ENCODE measurements around the gene ZNF543. TPM values are rescaled to one million over a fixed set of nuclear protein-coding genes. Genes with fewer than 3 reads are reported as not detected.

The ZNF543 gene
- total RNA-seq, 1 experiment from 2014 or later, result 8.4 TPM

GRCh38 chr19:57305056-57305455 is 15.2 kb upstream of the ZNF543 start:
- Histone ChIP-seq H3K23ac (ENCODE audit: insufficient read length, low read depth, low read length) (no peak overlapping the region), H3K4me2 (ENCODE audit: insufficient read depth, insufficient read length, low read length) (no peak overlapping the region), H3K27me3 (ENCODE audit: insufficient read depth, low read length) (no peaks in the 10 kb centered on the region), H3K79me1 (ENCODE audit: insufficient read depth, low read depth, low read length, poor library complexity, severe bottlenecking) (peaks cover 3% of the 10 kb centered on the region), H3T11ph (ENCODE audit: low read length) (no peak overlapping the region), H3K23me2 (ENCODE audit: insufficient read length, low read depth, low read length, poor library complexity, severe bottlenecking) (no peaks in the 10 kb centered on the region), H3K79me2 (ENCODE audit: insufficient read depth, low read length) (no peaks in the 10 kb centered on the region; the same call in 1 of the 2 replicates), H3K27ac (ENCODE audit: insufficient read length, low read depth, low read length) (no peak overlapping the region), H2BK20ac (ENCODE audit: low read depth, low read length, poor library complexity, severe bottlenecking) (no peak overlapping the region), H2BK120ac (ENCODE audit: low read depth, low read length, poor library complexity, severe bottlenecking) (no peak overlapping the region), H3K18ac (ENCODE audit: insufficient read length, low read depth, low read length) (no peak overlapping the region), H3K9me3 (ENCODE audit: control insufficient read depth, low read depth, low read length) (no peaks in the 10 kb centered on the region), H2AFZ (ENCODE audit: low read length) (no peak overlapping the region), H2BK12ac (ENCODE audit: insufficient read length, low read depth, low read length) (no peak overlapping the region), H3K56ac (ENCODE audit: insufficient read length, low read depth, low read length) (no peak overlapping the region), H3K4ac (ENCODE audit: low read depth, low read length) (no peak overlapping the region), H2BK15ac (ENCODE audit: low read depth, low read length) (no peak overlapping the region), H4K8ac (replicated peaks; ENCODE audit: insufficient read length, low read depth, low read length) (no peak overlapping the region), H3K4me1 (ENCODE audit: insufficient read depth, low read length) (no peaks in the 10 kb centered on the region), H4K5ac (ENCODE audit: insufficient read length, low read depth, low read length) (no peak overlapping the region), H3K9ac (ENCODE audit: extremely low read depth, insufficient read length, low read length) (no peak overlapping the region), H4K20me1 (ENCODE audit: control insufficient read depth, insufficient read depth, insufficient read length) (no peaks in the 10 kb centered on the region), H2AK5ac (ENCODE audit: insufficient read length, low read length) (no peak overlapping the region), H4K91ac (ENCODE audit: insufficient read length, low read depth, low read length) (no peak overlapping the region), H3K14ac (ENCODE audit: insufficient read depth, low read length) (no peak overlapping the region), H2BK5ac (ENCODE audit: insufficient read length, low read length) (no peak overlapping the region)
- Mint-ChIP-seq H3K9me3 (no peaks in the 10 kb centered on the region; a peak in 2 of 5 replicates), H3K4me1 (peaks cover 0 to 7% of the 10 kb centered on the region in 2 experiments; a peak in 1 of 4 replicates), H3K36me3 (ENCODE audit: insufficient read depth in 1 of 3, low read depth in 3 of 3) (peaks cover 8 to 28% (median 10%) of the 10 kb centered on the region in 3 experiments), H3K27ac (no peak overlapping the region; a peak in 1 of 7 replicates), H3K4me3 (no peak overlapping the region), H3K27me3 (ENCODE audit: low read depth) (peaks cover 3% of the 10 kb centered on the region)
- WGBS (ENCODE audit: extremely low coverage, insufficient read length, low lambda C conversion rate), result no CpG with 5 or more reads among the region's 1 CpG
- DNase-seq, result no peak
- no peak for TF ChIP-seq CTCF (conservative IDR thresholded peaks at IDR 0.05)

Measured in H9 (cell line).